KOPT-K1 (cell line): ENCODE results near the gene CAT.
A peak's percentile ranks its signal among the peaks of the same experiment; 100 is the strongest.

ENCODE experiments used
- H3K27ac ChIP-seq: fragments of 200-600 bp; sonication (generic); 2 replicates; pipeline ENCODE4 v1.5.1; 2016; ENCODE audit warnings: antibody characterized with exemption, mild to moderate bottlenecking, low read depth, low read length; ENCODE audit not compliant: poor library complexity, severe bottlenecking
- H3K36me3 ChIP-seq: fragments of 200-600 bp; sonication (generic); 2 replicates; pipeline ENCODE4 v1.5.1; 2017; ENCODE audit warnings: antibody characterized with exemption, mild to moderate bottlenecking, low read length, moderate library complexity; ENCODE audit not compliant: insufficient read depth
- H3K9me3 ChIP-seq: fragments of 200-600 bp; sonication (generic); 2 replicates; pipeline ENCODE4 v1.5.1; 2017; ENCODE audit warnings: antibody characterized with exemption, low read length, mild to moderate bottlenecking; ENCODE audit not compliant: insufficient read depth, poor library complexity, severe bottlenecking

CAT gene

DNA sequence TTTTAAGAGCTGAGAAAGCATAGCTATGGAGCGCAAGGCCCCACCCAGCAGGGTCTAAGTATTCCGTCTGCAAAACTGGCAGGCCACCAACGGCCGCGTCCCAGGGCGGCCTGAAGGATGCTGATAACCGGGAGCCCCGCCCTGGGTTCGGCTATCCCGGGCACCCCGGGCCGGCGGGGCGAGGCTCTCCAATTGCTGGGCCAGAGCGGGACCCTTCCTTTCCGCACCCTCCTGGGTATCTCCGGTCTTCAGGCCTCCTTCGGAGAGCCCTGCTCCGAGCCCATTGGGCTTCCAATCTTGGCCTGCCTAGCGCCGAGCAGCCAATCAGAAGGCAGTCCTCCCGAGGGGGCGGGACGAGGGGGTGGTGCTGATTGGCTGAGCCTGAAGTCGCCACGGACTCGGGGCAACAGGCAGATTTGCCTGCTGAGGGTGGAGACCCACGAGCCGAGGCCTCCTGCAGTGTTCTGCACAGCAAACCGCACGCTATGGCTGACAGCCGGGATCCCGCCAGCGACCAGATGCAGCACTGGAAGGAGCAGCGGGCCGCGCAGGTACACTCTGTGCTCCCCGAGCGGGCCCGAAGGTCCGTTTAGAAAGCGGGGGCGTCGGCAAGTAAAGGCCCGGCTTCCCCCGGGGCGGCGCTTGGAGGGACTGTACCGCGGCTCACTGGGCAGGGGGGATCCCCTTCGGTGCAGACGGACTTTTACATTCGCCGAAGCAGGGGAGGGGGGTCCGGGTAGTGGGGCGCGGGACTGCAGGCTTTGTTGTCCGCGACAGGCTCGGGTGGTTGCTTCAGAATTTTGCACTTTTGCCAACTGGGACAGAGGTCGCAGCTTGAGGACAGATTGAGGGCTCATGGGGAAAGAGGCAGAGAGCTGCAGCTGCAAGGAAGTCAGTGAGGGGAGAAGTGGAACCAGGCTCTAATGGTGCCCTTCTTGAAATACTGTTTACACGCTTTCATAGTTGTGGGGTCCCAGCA is at the start of gene CAT:
TSS of gene CAT (plus strand) at position 406 of the 979 bp plus-strand sequence. CDS start at position 486, 80 bp downstream.
- Histone ChIP-seq H3K36me3 (0 out of 2 replicates have a peak, but pooled peaks cover 8% of the 10 kb centered on the region), H3K27ac (peak within 1 kb of the TSS; percentile 76), H3K9me3 (peaks cover 9% of the 10 kb centered on the region)

DNA sequence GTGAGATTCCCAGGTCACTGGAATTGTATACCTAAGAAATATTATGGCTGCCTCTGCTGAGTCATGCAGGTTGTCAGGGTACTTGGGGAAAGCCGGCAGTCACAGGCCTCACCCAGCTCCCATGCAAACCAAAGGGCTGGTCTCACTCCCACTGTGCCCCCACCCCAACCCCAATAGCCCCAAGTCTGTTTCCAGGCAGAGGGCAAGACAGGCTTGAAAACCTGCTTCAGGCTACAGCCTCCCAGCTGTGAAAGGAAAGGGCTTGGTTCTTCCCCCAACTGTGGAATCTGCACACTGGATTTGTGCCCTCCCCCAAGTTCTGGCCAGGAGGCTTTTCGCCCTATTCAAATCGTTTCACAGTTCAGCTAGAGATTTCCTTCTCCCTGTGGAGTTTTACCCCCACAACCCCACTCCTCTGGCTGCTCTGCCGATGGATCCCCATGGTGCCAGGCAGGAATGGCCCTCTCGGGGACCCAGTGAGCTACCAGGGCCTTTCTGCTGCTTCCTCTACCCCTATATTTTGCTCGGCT is 43.9 kb upstream of the CAT start:
- Histone ChIP-seq H3K36me3 (no peaks in the 10 kb centered on the region), H3K9me3 (peaks cover 21% of the 10 kb centered on the region), H3K27ac (no peak overlapping the region)

DNA sequence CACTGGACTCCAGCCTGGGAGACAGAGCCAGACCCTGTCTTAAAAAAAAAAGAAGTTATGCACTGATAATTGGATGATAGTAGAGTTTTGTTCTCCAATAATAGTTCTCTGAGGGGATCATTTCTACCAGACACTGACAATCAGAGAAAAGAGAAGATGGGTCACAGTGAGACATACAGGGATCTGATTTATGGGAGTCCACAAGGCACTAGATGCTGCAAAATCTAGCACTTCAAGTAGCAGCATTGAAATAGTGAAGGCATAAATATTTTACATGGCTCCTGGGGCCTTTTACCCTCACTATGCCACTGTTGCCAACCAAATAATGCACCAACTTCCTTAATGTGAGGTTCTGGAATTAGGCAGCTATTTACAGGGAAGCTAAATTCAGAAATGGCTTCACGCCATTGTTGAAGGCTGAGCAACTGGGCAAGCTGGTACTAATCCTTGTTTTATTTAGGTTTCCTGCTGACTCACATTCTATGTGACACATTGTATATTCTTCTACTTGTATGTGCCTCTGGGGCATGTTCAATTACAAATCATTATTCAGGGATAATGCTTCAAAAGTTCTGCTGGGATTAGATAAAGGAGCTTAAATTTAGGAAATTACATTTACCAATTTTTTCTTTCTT is 42.7 kb upstream of the CAT start:
- no peak overlapping the region for H3K27ac ChIP-seq
- H3K9me3 ChIP-seq, result peaks cover 26% of the 10 kb centered on the region
- H3K36me3 ChIP-seq, result no peaks in the 10 kb centered on the region

DNA sequence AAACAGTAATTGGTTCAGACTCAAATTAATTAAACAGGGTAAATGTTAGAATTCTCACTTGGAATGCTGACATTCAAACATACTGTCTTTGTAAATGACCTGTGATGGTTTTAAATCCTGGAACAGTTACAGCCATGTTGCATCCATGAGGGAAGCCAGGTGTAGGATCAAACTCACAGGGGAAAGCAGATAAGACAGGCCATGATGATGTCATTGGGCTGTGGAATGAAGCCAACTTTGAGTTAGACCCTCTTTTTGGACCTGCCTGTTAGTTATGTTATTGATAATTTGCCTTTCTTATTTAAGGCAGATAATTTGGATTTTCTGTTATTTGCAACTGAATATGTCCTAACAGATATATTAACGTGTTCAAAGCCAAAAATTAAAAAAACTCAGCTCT is 41.6 kb upstream of the CAT start:
- H3K27ac ChIP-seq, result no peak overlapping the region
- peaks cover 26% of the 10 kb centered on the region for H3K9me3 ChIP-seq
- H3K36me3 ChIP-seq, result no peaks in the 10 kb centered on the region

DNA sequence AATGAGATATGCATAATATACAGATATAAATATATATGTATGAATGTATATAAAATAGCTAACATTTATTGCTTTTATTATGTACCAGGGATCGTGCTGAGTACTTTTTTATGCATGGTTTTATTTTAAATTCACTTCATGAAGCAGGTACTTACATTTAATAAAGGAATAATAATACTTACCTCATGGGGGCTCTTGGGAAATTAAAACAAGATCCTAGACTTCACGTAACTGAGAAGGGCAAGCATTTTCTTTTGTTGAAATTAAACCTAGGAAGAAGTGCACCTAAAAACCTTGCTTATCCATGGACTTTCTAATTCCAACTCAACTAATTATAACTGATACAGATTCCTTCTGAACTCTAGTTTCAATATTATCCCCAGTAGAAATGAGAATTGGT is 40.9 kb upstream of the CAT start:
- H3K9me3 ChIP-seq, result peaks cover 25% of the 10 kb centered on the region
- H3K36me3 ChIP-seq, result no peaks in the 10 kb centered on the region
- no peak overlapping the region for H3K27ac ChIP-seq

DNA sequence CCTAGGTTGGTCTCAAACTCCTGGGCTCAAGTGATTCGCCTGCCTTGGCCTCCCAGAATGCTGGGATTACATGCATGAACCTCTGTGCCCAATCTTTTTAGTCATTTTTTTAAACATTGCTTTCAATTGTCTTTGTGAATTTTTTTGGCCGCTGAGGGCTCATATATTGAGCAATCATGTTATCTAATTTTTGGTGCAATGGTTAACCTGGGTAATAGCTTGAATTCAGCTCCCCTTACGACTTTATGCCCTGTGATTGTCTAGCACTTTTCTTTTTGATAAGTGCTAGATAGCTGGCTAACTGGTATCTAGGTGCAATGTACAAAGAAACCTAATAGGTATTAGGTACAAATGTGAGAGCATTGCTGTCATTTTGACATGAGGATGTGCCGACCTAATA is 35.3 kb upstream of the CAT start:
- H3K36me3 ChIP-seq, result no peaks in the 10 kb centered on the region
- H3K27ac ChIP-seq, result no peak overlapping the region
- peaks cover 6% of the 10 kb centered on the region for H3K9me3 ChIP-seq

DNA sequence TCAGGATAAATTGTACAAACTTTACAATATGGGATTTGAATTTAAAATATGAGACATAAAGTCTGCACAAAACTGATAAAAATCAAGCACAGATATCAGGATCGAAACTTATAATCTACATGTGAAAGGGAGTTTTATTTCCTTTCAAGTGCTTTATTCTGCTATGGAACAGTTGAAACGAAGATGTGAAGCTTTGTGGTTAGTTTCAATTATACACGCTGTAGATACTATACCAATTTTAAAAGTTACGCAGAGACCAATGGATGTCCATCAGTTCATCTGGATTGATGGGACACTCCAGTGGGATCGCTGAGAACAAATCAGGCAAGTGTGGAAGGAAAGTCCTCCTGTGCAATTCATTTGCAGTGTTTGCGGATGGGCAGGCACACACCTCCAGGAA is 34.5 kb upstream of the CAT start:
- Histone ChIP-seq H3K9me3 (peaks cover 6% of the 10 kb centered on the region), H3K36me3 (no peaks in the 10 kb centered on the region), H3K27ac (no peak overlapping the region)

DNA sequence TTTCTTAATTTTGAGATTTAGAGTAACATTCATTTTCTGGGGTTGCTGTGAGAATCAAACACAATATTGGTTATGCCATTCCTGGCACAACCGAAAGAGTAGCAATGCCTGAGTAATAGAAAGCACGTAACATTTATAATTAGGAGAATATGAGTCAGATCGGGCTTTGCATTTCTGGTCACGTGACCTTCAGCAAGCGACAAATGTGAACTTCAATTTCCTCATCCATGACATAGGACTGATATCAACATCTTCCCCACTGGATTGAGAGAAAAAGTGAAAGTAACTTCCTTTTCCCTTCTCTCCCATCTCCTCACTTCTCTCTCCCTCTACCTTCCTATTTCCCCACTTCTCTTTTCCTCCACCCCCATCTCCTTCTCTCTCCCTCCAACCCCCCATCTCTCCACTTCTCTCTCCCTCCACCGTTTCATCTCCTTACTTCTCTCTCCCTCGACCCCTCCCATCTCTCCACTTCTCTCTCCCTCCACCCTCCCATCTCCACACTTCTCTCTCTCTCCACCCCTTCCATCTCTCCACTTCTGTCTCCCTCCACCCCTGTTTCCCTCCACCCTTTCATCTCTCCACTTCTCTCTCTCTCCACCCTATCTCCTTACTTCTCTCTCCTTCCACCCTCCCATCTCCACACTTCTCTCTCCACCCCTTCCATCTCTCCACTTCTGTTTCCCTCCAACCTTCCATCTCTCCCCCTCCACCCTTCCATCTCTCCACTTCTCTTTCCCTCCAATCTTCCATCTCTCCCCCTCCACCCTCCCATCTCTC is 33.5 kb upstream of the CAT start:
- H3K27ac ChIP-seq, result no peak overlapping the region
- peaks cover under 1% of the 10 kb centered on the region for H3K9me3 ChIP-seq
- no peaks in the 10 kb centered on the region for H3K36me3 ChIP-seq

DNA sequence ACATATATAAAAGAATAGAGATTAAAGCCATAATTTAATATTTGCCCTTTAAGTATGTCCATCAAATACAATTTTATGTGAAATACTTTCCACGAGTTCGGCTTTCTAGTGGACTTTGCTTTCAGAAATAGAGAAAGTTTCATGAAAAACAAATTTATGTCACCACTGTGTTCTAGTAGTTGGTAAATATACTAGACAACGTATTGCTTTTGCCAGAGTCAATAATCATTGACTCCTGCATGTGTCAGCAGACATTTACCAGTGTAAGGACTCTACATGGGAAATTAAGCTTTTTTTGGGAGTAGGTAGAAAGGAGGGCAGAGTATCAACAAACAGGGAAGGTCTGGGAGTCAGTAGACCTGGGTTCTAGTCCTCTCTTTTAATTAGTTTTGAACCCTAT is 32.3 kb upstream of the CAT start:
- H3K9me3 ChIP-seq, result no peaks in the 10 kb centered on the region
- H3K27ac ChIP-seq, result no peak overlapping the region
- H3K36me3 ChIP-seq, result no peaks in the 10 kb centered on the region

DNA sequence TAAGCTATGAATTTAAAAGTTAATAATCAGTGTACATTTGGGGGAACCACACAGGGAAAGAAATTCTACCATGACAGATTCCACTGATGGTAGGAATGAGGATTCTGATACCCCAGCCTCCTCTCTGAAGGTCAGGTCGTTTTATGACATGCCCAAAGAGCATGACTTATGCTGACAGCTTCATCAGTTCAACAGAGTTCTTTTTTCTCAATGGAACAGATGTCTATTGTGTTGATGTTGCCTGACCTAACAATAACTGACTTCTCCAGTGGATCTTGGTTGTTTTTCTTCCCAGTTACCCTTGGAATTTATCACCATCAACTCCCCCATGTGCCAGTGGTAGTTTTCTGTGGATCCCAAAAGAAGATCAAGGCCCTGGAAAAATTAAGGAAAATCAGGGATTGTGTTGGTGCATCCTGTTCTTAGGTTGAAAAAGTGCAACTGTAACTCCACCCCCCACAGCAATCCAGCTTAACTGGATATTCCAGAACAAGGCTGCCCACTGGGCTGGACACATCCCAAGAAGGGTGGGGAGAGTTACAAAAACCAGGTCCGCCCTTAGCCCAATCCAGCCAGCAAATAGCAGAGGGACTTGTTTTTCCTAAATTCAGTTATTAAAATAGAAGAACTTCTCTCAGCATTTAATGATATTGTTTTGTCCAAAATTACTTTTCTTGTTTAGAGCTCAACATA is 31.5 kb upstream of the CAT start:
- H3K36me3 ChIP-seq, result no peaks in the 10 kb centered on the region
- no peak overlapping the region for H3K27ac ChIP-seq
- peaks cover 4% of the 10 kb centered on the region for H3K9me3 ChIP-seq

DNA sequence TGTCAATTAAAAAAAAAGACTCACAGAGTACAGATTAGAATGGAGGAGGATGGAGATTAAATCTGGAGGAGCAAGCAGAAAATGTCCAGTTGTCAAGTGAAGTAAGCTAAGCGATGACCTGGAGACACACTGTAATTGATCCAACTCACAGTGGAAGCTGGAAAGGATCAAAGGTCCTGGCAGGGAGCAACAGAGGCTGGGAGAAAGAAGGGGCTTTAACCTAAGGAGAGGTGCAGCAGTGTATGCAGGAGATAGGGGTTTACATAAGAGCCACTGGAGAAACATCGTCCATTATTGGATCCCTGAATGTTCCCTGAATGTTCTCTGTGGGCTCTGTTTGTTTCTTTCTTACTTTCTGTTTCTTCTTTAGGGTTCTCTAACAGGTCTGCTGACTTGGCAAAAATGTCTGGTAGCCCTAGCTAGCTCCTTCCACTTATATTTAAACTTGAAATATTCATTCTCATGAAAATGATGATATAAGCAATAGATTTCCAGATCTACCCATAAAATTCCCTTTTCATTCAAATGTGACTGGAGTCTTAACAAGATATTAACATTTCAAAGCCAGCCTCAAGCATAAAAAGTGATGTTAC is 30.1 kb upstream of the CAT start:
- H3K27ac ChIP-seq, result no peak overlapping the region
- H3K9me3 ChIP-seq, result peaks cover 16% of the 10 kb centered on the region
- no peaks in the 10 kb centered on the region for H3K36me3 ChIP-seq

DNA sequence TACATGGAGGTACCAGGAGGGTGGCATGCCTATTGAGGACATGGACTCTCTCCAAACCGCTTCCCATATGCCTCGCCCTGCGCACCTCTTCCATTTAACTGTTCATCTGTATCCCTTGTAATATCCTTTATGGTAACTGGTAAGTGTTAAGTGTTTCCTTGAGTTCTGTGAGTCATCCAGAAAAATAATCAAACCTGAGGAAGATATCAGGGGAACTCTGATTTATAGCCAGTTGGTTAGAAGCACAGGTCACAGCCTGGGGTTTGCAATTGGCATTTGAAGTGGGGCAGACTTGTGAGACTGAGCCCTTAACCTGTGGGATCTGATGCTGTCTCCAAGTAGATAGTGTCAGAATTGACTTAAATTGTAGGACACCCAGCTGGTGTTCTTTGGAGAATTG is 27.6 kb upstream of the CAT start:
- H3K9me3 ChIP-seq, result peaks cover 29% of the 10 kb centered on the region
- H3K27ac ChIP-seq, result no peak overlapping the region
- H3K36me3 ChIP-seq, result no peaks in the 10 kb centered on the region

DNA sequence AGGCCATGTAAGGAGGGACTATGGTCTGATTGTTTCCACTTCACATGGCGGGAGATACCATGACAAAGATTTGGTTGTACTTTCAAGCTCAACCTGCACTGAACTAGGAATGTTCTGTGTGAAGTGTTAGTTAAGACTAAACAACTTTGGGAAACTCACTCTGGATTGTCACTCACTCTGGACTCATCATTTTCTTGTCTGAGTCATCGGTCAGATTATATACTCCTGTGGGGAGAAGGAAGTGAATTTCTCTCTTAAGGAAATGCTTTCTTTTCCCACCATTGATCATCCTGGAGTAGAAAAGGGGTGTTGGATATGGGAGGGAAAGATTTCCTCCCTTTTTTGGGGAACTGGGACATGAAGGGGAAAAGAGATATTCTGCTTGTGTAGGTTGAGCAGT is 26.9 kb upstream of the CAT start:
- H3K9me3 ChIP-seq, result peaks cover 29% of the 10 kb centered on the region
- H3K36me3 ChIP-seq, result no peaks in the 10 kb centered on the region

DNA sequence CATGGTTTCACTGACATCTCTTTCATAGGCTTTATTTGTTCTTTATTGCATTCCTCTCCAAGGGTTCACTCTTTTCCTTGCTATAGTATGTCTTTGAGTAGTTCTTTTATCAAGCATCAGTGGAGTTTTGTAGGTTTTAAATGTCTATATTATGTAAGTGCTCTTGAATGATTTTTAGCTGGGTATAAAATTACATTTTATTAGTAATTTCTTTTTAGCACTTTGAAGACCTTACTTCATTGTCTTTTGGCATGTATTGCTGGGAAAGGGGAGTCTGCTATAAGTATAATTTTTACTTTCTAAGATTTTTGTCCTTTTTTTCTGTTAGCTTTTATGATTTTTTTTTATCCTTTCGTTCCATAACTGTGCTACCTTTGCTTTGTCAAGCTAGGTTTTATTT is 25.5 kb upstream of the CAT start:
- Histone ChIP-seq H3K27ac (no peak overlapping the region), H3K9me3 (peaks cover 29% of the 10 kb centered on the region), H3K36me3 (no peaks in the 10 kb centered on the region)

More for the DNA sequence above, 26.9 kb upstream of the CAT start:
- no peak overlapping the region for H3K27ac ChIP-seq
